HG03439 (cell line): ENCODE measurements around the gene MRPS5.
A peak's percentile ranks its signal among the peaks of the same experiment; 100 is the strongest.
"Not testable (repeated sequence)": the region's sequence is repeated elsewhere in the genome, so short reads cannot be mapped to it uniquely, and the experiment has no call there.

Experiments
- ATAC-seq: cut with Tn5 transposase; IDR thresholded peaks from one replicate; pipeline ENCODE4 v1.9.1; 2021; ENCODE audit warnings: mild to moderate bottlenecking, moderate library complexity; ENCODE audit not compliant: unreplicated experiment

The MRPS5 gene

DNA sequence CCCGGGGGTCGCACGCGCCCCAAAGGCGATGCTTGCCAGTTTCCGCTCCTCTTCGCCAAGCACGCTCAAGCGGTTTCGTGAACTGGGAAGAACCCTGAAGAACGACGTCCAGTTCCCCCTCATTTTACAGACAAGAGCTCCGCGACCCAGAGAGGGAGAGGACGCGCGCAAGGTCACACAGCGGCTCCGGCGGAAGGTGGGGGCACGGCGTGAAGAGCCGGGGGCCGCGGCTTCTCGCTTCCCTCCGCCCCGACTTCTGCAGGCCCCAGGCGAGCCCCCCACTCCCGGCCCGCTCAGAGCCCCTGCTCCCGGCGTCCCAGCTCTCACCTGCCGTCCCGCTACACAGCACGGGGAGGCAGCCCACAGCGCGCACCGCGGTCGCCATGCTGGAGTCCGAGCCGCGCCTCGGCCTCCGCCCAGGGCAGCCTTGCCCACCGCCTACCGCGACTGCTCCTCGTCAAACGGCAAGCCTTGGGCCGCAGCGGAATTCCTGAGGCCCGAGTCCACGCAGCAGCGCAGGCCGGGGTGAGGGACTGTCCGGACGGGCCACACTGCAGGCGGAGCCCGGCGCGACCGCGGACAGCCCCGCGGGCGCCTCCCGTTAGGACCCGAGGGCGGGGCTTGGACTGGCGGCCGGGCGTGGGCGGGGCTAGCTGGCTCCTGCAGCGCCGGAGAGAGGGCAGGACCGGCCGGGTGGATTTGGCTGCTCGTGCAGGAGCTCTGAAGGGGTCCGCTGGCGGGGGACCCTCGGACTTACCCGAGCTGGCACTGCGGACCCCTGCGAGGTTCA is at the start of gene MRPS5:
TSS of gene MRPS5 (minus strand) at position 402 of the 790 bp plus-strand sequence. CDS start at position 385, 17 bp downstream.
- ATAC-seq, result peak; percentile 92

DNA sequence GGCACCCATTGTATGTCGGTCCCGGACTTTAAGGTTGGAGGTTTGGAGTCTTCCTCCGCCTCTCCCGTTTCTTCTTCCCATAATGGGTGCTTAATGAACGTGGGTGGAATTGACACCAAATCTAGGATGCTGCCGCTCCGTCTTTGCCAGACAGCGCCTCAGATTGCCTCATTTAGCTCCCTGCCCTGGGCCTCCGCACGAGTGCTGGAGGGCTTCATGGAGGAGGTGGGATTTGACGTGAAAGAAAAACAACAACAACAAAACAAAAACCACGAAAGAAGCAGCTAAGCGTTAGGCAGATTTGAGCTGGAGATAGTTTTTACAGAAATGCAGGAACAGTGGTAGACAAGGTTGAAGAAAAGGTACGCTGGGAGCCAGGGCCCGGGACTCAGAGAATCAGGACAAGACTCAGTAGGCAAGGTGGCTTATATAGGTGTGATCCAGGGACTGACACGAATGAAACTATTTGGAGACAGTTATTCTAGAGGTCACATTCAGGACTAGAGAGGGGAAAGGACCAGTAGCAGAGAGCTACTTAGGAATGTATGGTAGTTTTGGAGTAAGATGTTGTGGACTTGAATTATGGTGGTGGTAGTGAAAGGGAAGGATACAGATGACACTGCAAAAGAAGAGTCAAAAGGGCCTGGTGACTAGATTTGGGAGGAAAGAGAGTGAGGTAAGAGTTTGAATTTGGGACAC is 44.6 kb upstream of the MRPS5 start:
- ATAC-seq, result peak; percentile 11

DNA sequence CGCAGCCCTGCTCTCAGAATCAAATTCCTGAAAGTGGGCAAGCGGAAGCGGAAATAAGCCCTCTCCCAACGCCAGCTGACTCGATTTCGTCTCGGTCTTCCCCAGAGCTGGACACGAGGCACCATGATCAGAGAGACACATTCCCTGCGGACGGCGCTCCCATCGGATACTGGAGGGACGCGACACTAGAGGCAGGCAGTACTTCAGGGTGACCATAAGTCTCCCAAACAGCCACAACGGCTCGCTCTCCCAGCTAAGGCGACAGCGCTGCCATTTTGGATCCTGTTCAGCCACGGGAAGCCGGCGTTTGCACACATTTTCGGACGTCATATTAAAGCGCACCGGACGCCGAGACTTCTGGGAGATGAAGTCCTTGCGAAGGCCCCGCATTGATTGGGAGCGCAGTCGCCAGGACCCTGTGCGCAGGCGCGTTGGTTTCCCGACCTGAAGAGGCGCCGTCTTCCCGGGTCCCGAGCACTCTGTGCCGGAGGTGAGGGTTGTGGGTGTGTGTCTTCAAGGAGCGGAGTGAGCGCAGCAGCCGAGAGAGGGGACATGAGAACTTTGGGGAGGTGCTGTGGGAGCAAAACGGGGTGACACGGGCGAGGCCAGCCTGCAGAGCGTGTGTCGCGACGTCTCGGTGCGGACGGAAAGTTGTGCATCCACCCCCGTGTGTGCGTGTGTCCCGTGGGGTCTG is 43.9 kb upstream of the MRPS5 start, which contains the start of gene ZNF2:
TSS of gene ZNF2 (plus strand) at position 439 of the 694 bp plus-strand sequence. CDS start 10,418 bp downstream, outside the sequence.
- peak; percentile 93 for ATAC-seq

DNA sequence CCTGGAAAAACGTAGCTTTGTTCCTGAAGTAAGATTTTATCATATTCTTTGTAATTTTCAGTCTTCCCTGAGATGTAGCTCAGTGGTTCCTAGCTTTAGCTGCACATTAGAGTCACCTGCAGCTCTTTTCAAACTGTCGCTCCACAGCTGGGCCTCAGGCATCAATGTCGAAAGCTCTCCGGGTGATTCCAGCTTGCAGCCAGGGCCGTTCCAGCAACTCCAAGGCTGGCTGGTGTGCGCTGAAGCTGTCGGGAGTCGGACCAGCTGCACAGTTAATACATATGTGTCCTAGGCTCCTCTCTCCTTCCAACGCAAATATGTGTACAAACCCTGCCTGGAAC is 43.4 kb upstream of the MRPS5 start:
- ATAC-seq, result peak; percentile 25

DNA sequence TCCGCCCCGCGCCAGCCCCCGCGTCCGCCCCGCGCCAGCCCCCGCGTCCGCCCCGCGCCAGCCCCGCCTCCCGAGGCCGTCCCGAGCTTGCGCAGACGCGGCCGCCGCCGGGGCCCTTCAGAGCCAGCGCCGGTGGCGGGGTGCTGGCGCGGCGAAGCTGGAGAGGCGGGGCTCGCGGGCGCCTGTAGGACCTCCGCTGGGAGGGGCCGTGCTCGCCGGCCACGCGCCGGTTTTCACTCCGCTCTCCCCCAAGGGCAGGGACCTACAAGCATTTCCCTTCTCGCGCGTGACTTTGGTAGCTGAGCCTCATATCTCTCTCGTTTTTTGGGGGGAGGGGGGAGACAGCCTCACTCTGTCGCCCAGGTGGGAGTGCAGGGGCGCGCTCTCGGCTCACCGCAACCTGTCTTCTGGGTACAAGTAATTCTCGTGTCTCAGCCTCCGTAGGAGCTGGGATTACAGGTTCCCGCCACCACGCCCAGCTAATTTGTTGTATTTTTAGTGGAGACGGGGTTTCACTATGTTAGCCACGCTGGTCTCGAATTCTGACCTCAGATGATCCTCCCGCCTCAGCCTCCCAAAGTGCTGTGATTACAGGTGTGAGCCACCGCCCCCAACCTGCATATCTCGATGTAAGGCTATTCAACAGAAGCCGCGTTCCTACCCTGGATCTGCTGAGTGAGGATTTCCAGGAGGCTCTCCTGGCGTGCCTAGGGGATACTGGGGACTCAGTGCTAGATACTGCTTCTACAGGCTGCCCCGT is 38.3 kb upstream of the MRPS5 start, which contains the start of gene ZNF514:
TSS of gene ZNF514 (minus strand) at position 159 of the 760 bp plus-strand sequence. CDS start 6,595 bp downstream, outside the sequence.
- ATAC-seq, result peak; percentile 83

DNA sequence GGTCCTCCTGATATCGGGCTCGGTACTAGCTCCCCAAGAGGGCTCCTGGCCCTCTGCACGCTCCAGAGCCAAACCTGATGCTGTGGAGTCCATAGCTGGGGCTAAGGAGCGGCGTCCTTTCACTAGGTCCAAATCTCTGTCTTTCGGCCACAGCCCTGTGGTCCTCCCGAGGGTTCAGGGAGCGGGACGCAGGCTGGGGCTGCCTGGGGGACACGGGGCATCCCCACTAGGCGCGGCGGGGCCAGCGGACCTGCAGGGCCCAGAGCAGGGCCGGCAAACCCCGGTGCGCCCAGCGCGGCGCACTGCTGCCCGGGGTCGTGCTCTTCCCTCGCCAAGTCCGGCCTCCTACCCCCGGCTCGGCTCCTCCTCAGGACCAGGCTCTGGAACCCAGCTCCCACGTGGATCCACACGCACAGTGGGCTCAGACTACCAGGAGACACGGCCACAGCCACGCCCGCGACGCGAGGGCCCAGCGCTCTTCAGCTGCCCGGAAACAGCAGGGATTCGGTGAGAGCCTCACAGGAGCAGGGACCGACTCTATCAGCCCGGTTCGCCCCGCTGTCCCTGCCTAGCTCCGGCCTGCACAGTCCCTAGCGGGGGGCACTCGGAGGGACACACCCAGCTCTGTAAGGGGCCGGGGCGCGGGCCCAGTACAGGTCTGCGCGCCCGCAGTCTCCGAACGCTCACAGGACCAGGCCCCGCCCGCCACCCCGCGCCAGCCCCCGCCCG is 37.4 kb upstream of the MRPS5 start:
- peak; percentile 35 for ATAC-seq

DNA sequence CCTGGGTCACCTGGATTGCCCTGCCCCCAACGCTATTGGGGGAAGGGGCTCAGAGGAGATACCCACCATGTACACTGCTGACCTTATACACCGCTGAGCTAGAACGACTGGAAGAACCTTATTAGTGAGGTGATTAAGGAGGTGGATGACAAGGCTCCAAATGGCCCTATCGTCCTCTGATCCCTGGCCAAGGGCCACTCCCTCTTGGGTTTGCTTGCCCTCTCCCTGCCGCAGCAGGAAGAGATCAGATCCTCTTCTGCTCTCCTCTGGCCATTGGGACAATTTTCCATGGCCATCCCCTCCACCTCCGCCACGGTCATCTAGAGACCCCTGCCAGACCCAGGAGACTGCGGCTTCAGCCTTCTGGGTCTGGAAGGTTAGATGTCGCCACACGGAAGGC is 36.8 kb upstream of the MRPS5 start:
- no peak for ATAC-seq

DNA sequence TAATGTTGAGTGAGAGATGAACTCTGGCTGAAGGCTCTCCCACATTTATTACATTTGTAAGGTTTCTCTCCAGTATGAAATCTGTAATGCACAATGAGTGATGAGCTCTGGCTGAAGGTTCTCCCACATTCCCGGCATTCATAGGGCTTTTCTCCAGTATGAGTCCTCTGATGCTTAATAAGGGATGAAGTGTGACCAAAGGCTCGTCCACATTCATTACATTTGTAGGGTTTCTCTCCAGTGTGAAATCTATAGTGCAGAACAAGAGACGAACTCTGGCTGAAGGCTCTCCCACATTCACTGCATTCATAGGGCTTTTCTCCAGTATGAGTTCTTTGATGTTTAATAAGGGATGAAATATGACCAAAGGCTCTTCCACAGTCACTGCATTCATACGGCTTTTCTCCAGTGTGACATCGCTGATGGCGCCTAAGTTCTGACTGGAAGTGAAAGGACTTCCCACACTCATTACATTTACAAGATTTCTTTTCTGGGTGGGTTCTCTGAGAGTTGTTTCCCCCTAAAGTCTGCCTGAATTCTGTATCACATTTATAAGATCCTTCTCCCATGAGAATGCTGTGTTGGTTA is 27.9 kb upstream of the MRPS5 start:
- no peak for ATAC-seq

DNA sequence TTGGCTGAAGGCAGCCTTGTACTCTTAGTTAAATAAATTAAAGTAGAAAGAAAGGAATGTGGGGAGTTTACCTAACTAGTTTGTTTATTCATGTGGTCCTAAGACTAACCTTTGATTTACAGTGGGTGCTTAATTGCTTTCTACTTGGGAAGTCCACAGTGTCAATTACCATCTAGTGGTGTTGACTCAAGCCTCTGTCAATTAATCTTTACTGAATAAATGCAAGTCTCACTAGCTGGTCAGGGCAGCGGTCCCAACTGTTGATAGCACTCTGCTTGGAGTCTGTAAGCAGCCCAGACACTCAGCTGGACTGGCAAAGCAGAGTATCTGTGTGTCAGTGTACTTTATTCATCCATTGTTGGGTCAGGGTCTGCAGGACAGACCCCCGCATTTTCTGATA is 22.2 kb upstream of the MRPS5 start:
- no peak for ATAC-seq

DNA sequence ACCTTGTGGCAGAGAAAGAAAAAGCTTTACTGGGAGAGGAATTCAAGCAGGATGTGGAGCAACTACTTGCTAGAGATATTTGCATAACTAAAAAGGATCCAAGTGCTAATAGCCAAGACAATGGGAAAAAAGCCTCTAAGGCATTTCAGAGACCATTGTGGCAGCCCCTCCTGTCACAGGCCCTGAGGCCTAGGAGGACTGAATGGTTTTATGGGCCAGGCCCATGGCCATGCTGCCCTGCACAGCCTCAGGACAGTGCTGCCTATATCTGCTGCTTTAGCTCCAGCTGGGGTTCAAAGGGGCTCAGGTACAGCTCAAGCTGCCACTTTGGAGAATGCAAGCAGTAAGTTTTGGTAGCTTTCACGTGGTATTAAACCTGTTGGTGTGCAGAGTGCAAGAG is 17.1 kb upstream of the MRPS5 start:
- ATAC-seq, result no peak

DNA sequence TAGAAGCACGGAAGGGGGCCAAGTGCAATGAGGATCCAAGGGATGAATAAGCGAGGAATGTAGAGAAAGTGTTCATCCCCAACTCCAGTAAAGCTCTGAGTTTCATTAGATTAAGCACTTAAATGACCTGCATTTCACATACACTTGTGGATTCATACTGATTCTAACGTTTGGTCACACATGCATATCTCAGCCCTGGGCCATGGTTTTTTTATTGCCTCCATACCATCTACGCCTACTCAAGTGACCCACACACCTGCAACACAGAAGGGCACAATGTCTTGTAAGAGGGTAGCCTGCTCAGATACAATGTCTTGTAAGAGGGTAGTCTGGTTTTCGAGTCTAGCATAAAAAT is 566 bp upstream of the MRPS5 start:
- peak; percentile 13 for ATAC-seq

DNA sequence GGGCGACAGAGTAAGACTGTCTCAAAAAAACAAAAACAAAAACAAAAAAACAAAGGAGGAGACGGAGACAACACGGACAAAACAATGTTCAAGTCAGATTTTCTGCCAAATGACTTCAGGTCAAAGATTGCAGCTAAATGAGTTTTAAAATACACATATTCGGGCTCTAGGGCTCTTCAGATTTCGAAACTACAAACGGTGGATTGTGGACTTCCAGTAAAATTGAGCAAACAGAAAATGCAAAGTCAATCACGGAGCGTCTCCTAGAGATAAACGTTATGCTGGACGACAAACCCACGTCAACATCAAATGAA is 558 bp downstream of the MRPS5 start:
- no peak for ATAC-seq

DNA sequence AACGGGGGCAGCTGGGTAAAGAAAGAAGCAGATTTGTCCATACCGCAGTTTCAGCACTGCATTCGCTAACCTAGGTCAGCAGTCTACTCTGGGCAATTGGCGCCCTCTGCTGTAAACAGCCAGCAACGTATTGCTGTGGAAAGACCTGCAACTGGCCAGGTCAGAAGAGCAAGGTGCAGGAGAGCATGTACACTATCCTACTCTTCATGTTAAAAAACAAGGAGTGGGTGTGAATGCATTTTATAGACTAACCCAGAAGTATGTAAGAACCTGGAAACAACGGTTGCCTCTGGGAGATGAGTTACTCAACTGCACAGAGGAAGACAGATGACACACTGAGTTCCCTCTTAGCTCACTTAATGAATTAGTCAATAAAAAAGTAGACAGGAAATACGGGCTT is 6.2 kb downstream of the MRPS5 start:
- ATAC-seq, result peak; percentile 89

DNA sequence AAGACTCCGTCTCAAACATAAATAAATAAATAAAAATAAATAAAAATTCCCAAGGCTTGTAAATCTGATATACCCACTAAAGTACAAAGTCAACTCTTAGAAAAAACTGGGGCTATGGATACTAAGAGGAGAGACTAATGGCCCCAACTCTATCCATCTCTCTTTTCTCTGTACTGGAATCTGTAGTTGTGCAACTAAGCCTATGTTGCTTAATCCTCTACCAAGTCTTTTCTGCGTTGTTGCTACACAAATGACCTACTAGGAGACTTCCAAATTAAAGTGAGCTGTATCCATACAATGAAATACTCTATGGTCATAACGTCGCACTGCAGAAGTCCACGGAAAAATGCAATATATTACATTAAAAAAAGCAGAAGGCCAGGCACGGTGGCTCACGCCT is 8.1 kb downstream of the MRPS5 start:
- no peak for ATAC-seq

DNA sequence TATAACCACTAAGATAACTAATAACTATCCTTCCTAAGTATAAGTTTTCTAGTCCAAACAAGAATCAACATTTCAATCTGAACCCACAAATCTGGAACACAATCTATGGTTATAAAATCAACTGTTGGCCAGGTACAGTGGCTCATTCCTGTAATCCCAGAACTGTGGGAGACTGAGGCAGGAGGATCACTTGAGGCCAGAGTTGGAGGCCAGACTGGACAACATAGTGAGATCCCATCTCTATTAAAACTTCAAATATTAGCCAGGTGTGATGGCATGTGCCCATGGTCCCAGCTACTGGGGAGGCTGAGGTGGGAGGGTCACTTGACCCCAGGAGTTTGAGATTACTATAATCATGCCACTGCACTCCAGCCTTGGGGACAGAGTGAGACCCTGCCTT is 11.2 kb downstream of the MRPS5 start:
- ATAC-seq, result no peak

DNA sequence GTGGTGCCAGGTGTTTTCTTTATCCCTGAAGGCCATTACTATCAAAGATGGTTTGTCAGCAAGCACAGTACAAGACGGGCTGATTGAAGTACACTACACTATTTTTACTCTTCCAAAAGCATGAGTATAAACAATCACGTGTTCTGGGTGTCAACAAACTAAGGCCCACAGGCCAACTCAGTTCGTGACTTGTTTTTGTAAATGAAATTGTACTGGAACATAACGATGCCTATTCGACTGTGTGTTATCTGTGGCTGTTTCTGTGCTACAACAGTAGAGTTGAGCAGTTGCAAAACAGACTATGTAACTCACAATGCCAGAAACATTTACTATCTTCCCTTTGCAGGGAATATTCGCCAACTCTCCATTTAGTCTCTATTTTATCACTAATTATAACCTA is 12.3 kb downstream of the MRPS5 start:
- ATAC-seq, result no peak

DNA sequence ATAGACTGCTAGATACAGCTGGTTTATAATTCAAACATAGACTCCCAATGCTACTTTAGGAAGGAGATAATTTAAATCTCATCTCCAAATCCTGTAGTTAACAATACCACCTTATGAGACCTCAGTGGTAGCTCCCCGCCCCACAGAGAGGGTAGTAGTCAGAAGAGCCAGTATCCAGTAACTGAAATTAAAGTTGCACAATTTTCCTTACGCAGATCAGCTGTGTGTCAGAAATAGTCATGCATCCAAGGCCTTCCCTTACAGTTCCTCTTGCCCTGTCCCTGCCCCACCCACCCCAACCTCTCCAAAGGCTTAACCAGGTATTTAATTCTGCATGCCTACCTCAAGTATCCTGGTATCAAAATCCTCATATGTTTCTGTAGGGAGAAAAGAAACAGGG is 15.5 kb downstream of the MRPS5 start:
- no peak for ATAC-seq

DNA sequence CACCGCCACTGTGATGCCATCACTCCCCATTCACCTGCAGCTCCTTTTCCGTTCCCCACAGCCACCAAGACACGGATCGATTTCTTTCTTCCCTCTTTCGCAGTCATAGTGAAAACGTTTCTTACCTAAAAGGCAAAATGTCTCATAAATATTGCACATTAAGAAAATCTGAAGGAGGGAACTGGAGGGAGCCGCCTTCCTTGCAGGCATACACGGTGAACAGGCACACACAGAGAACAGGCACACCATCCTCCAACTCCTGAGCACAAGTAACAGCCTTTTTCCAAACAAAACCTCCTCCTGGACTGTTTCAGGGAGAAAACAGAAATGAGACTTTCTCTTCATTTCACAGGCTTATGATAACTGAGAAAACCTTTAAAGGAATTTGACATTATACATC is 17.0 kb downstream of the MRPS5 start:
- no peak for ATAC-seq

DNA sequence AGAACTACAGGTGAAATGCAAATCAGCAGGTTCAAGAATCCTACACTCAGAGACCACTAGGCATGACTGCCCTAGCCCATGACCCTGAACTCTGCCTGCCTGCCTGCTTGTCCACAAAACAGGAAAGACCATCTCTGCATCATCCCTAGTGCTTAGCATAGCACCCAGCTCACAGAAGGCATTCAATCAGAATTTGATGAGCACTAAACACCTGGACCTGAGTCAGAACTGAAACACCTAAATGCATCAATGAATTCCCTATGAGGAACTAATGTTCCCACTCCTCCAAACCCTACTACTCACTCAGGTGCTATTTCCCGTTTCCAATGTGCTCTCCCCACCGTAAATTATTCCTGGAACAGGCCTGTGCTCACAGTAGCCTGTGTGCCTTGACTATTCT is 21.7 kb downstream of the MRPS5 start:
- no peak for ATAC-seq

DNA sequence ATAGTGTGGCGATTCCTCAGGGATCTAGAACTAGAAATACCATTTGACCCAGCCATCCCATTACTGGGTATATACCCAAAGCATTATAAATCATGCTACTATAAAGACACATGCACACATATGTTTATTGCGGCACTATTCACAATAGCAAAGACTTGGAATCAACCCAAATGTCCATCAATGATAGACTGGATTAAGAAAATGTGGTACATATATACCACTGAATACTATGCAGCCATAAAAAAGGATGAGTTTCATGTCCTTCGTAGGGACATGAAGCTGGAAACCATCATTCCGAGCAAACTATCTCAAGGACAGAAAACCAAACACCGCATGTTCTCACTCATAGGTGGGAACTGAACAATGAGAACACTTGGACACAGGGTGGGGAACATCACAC is 23.3 kb downstream of the MRPS5 start:
- ATAC-seq, result not testable (repeated sequence)
